ENCODE data around the gene ADAMTS12.

ADAMTS12 gene

GRCh38 chr5:33721491-33722200, 170.1 kb downstream of the ADAMTS12 start:
- TF ChIP-seq POU6F1 (CRISPR knock-in tag; IDR thresholded peaks at IDR 0.05; ENCODE audit: borderline replicate concordance, low read depth): no peak
- no peak for TF ChIP-seq BACH2 (CRISPR knock-in tag; IDR thresholded peaks at IDR 0.05; ENCODE audit: borderline replicate concordance)
- no peak for TF ChIP-seq ISL1 (CRISPR knock-in tag; IDR thresholded peaks at IDR 0.05)
- TF ChIP-seq ZNF8 (CRISPR knock-in tag; IDR thresholded peaks at IDR 0.05): no peak
- TF ChIP-seq TCF4 (CRISPR knock-in tag; IDR thresholded peaks at IDR 0.05; ENCODE audit: borderline replicate concordance): no peak
- no peak for TF ChIP-seq CSDC2 (CRISPR knock-in tag; IDR thresholded peaks at IDR 0.05)
- no peak for TF ChIP-seq CREB5 (CRISPR knock-in tag; IDR thresholded peaks at IDR 0.05; ENCODE audit: low read depth)
- TF ChIP-seq TSHZ2 (CRISPR knock-in tag; IDR thresholded peaks at IDR 0.05): no peak
- no peak for TF ChIP-seq ARNTL (CRISPR knock-in tag; IDR thresholded peaks at IDR 0.05; ENCODE audit: borderline replicate concordance, low read depth)
- no peak for TF ChIP-seq TOX (CRISPR knock-in tag; IDR thresholded peaks at IDR 0.05; ENCODE audit: borderline replicate concordance)
- TF ChIP-seq ESRRG (CRISPR knock-in tag; IDR thresholded peaks at IDR 0.05): no peak
- TF ChIP-seq PPARA (CRISPR knock-in tag; IDR thresholded peaks at IDR 0.05; ENCODE audit: borderline replicate concordance): no peak
- no peak for TF ChIP-seq SNAI2 (CRISPR knock-in tag; IDR thresholded peaks at IDR 0.05)
- no peak for TF ChIP-seq ZNF70 (CRISPR knock-in tag; IDR thresholded peaks at IDR 0.05)
- no peak for TF ChIP-seq ZFP30 (CRISPR knock-in tag; IDR thresholded peaks at IDR 0.05)
- no peak for ATAC-seq

- TF ChIP-seq PATZ1 (CRISPR knock-in tag; IDR thresholded peaks at IDR 0.05; ENCODE audit: borderline replicate concordance) (no peak), ZC3H10 (CRISPR knock-in tag; IDR thresholded peaks at IDR 0.05) (no peak), OSR1 (CRISPR knock-in tag; IDR thresholded peaks at IDR 0.05) (no peak), POU6F1 (CRISPR knock-in tag; IDR thresholded peaks at IDR 0.05; ENCODE audit: borderline replicate concordance, low read depth) (no peak), TSHZ2 (CRISPR knock-in tag; IDR thresholded peaks at IDR 0.05) (no peak), TOX (CRISPR knock-in tag; IDR thresholded peaks at IDR 0.05; ENCODE audit: borderline replicate concordance) (no peak), SNAI2 (CRISPR knock-in tag; IDR thresholded peaks at IDR 0.05) (no peak), CREB5 (CRISPR knock-in tag; IDR thresholded peaks at IDR 0.05; ENCODE audit: low read depth) (no peak), CSDC2 (CRISPR knock-in tag; IDR thresholded peaks at IDR 0.05) (no peak), ISL1 (CRISPR knock-in tag; IDR thresholded peaks at IDR 0.05) (no peak), ZNF565 (CRISPR knock-in tag; conservative IDR thresholded peaks at IDR 0.05; ENCODE audit: low read depth) (no peak), ESRRG (CRISPR knock-in tag; IDR thresholded peaks at IDR 0.05) (no peak), ZNF70 (CRISPR knock-in tag; IDR thresholded peaks at IDR 0.05) (no peak), BACH2 (CRISPR knock-in tag; IDR thresholded peaks at IDR 0.05; ENCODE audit: borderline replicate concordance) (no peak), CSRNP3 (CRISPR knock-in tag; IDR thresholded peaks at IDR 0.05) (no peak), RARB (CRISPR knock-in tag; IDR thresholded peaks at IDR 0.05) (no peak), PPARA (CRISPR knock-in tag; IDR thresholded peaks at IDR 0.05; ENCODE audit: borderline replicate concordance) (no peak), ZFP3 (CRISPR knock-in tag; IDR thresholded peaks at IDR 0.05) (no peak)
- ATAC-seq: no peak
These were observed 171.6 kb downstream of the ADAMTS12 start for GRCh38 chr5:33720176-33720575.

Data from SK-N-SH treated with all-trans-retinoic acid at 6 μM for 48 hours (cell line).